HG03280 (cell line): ENCODE data around the gene HDAC7.
"Not testable (repeated sequence)": the region's sequence is repeated elsewhere in the genome, so short reads cannot be mapped to it uniquely, and the experiment has no call there.

Experiments used
- ATAC-seq: cut with Tn5 transposase; IDR thresholded peaks from one replicate; pipeline ENCODE4 v1.9.1; 2021; ENCODE audit warnings: mild to moderate bottlenecking, moderate library complexity; ENCODE audit not compliant: unreplicated experiment

The HDAC7 gene

DNA sequence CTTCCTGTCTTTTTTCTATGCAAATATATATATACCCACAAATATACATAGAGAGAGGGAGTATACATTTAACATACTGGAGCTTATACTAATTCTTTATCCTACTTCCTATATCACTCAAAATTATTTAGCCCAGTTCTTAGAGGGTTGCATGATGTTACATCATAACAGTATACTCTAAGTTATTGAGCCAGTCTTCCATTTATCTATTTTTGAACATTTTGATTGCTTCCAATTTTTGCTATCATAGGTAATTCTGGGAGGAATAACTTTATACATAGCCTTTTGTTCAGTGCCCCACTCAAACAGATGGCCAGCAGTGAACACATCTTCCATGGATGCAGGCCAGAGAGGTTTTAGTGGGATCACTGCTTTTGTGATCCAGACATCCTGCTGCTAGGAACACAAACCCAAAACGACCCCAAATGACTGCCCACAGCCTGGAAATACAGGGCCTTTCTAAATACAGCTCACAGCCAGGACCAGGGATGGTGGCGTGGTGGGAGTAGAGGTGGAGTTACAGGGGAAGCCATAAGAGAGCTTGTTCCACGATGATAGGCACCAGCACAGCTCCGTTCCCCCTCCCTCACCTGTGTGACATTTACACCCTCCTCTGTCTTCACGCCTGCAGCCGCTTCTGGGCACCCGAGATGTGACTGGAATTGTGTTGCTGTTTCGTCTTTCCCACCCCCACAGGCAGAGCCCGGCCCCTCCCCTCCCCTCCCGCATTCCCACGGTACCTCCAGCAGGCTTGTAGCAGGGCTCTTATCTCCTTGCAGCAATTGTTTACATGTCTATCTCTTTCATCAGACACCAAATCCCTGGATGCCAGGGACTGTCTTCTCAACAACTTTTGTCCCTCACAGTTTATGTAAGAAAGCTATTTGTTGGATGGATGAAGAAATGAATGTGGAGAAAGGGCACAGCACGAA is 30.7 kb upstream of the HDAC7 start:
- ATAC-seq = no peak

DNA sequence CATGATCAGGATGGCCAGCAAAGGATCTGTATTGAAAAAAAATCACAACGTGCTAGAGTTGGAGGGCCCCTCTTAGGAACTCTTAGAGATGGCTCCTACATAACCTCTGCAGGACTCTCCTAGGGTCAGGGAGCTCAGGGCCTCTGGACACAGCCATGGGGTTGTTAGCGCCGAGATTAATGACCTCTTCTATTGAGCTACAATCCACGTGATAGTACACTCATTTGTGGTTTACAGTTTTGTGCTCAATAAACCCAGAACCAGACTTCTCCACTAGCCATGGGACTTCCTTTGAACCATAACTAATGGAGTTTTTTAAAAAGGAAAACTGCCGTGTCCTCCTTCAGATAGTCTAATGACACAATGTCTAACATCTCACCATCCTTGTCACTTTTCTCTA is 29.6 kb upstream of the HDAC7 start:
- no peak for ATAC-seq

- no peak for ATAC-seq
Measured at GRCh38 chr12:47848853-47849252, 29.1 kb upstream of the HDAC7 start.

DNA sequence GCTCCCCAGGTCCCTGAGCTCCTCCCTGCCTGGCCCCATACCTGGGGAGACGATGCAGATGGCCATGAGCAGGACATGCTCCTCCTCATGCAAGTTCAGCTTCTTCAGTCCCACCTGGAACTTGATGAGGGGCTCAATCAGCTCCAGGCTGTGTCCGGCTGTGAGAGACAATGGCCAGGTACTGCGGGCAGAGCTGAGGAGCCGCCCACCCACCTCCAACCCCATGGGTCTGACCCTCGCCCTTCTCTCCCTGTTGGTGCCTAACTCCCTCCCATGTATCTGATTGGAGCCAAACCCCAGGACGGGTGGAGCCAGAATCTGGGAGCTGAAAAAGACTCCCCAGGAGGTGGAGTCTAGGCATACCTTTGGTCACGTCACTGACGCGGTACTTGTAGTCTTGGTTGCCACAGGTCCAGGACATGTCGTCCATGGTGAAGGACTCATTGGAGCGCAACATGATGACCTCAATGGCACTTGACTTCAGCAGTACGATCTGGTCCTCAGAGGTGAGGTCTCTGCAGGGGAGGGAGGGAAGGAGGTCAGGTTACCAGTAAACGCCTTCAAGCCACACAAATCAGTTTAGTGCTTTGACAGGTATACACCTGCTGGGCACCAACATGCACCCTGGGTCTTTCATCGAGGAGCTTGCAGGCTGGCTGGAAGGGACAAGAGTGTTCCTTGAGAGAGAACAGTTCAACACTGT is 26.7 kb upstream of the HDAC7 start:
- ATAC-seq = no peak

- no peak for ATAC-seq
Measured at GRCh38 chr12:47845081-47845480, 25.4 kb upstream of the HDAC7 start.

GRCh38 chr12:47844264-47845019 is 24.7 kb upstream of the HDAC7 start:
- no peak for ATAC-seq

- no peak for ATAC-seq
Measured at GRCh38 chr12:47843226-47843980, 23.7 kb upstream of the HDAC7 start.

DNA sequence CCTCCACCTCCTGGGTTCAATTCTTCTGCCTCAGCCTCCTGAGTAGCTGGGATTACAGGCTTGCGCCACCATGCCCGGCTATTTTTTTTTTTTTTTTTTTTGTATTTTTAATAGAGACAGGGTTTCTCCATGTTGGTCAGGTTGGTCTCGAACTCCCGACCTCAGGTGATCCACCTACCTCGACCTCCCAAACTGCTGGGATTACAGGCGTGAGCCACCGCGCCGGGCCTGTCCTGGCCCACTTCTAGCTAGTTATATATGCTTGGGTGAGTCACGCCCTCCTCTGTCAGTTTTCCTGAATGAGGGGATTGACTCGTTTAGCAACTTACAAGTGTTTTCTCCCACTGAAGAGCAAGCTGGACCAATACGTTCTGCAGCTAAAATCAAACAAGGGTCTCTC is 22.8 kb upstream of the HDAC7 start:
- ATAC-seq = not testable (repeated sequence)

DNA sequence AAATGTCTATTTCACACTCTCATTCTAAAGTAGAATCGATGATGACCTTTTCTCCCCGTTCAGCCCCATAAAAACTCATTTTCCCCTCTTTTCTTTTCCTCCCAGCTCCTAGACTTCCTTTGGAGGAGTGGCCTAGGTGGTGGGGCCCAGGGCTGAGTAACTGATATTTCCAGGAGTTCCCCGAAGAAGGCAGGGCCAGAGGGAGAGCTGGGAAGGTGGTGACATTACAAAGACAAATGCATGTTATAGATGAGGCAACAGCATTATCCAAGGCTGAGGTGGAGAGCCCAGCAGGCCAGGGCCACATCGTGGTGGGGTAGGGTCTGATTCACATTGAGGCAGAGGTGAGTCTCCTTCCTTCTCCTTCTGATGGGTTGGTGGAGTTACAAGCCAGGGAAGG is 22.2 kb upstream of the HDAC7 start:
- ATAC-seq = no peak

DNA sequence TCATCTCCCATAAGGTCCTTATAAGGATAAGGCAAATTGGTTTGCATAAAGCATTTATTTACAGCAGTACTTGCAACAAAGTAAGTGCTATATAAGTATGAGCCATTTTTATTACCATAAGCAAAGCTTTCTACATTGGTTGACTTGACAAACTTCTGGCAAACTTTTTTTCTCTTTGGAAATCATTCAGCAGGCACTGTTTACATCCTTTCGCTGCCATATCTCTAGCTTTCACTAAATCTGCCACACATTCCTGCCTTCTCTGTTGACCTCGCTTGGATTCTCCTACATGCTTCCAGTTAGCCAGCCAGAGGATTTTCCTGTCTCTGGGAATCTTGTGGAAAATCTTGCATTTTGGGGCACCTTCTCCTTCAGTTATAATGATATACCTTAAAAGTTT is 21.8 kb upstream of the HDAC7 start:
- no peak for ATAC-seq

DNA sequence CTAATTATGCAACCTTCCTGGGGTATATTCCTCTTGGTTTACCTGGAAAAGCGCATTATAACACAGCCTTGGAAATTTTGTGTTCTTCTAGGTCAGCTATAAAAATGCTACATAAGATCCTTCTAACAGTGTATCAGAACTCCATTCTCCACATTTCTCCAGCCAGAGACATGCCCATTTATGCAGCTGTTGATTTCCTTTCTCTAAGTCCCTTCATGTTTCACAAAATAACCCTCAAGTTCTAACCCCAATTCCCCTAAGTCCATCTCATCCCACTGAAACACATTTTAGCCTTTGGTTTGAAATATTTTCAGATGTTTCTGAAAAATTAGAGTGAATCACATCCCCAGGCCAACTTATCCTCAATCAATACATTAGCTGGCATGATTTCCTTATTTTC is 20.9 kb upstream of the HDAC7 start:
- ATAC-seq = no peak

GRCh38 chr12:47839214-47839876 is 19.6 kb upstream of the HDAC7 start:
- no peak for ATAC-seq

- ATAC-seq = no peak
Measured at GRCh38 chr12:47838286-47838931, 18.7 kb upstream of the HDAC7 start.

DNA sequence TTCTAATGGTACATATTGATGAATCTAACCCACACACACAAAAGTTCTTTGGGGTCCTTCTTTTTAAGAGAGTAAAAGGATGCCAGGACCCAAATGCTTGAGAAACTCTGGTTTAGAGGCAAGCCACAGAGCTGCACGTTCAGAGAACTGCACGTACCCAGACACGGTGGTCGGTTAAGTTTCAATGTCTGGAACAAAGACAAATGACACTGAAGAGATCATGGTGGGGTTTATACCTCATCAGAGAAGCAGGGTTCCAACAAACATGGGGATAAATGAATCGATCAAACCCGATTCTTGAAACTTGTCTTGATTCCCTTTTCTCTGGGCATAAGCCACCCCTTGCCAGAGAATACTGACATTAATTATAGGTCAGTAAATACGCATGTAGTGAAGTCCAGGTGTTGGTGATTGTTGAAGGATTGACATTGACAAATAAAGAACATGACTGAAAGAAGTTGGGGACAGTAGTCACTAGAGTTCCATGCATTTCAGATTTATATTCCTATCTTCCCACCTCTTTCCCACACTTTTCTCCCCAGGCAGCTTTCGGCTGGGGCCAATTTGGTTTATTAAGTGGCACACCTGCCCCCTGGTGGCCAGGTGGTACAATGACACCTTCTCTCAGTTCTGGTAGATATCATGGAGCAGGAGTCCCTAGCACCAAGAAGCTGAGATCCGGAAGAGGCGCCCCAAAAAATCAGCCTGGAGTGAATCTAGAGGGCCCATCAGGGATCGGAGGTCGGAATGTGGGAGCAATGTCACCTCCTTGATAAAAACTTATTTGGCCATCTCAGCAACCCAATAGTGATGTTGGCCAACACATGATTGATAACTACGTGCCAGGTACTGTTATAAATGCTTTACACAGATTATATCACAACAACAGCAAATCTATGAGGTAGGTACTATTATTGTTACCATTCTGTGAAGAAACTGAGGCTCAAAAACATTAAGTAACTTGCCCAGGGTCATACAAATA is 17.8 kb upstream of the HDAC7 start:
- ATAC-seq = no peak

- ATAC-seq = no peak
Measured at GRCh38 chr12:47835831-47836155, 16.1 kb upstream of the HDAC7 start.

- no peak for ATAC-seq
Measured at GRCh38 chr12:47835006-47835830, 15.5 kb upstream of the HDAC7 start.

GRCh38 chr12:47834199-47834903 is 14.6 kb upstream of the HDAC7 start:
- ATAC-seq = no peak
